Bone marrow (tissue), 2 donors: ENCODE results near the gene DLG2.

Experiments used
- DNase-seq, 2 donors: peaks; one replicate each; lab custom pipeline; 2025; lab: John Stamatoyannopoulos, UW

Gene DLG2

GRCh38 chr11:84775503-84775902 lies 851.6 kb downstream of the DLG2 start:
- DNase-seq, result no peak

GRCh38 chr11:84763931-84764330 lies 863.2 kb downstream of the DLG2 start:
- DNase-seq, result no peak

- DNase-seq, result no peak
Measured at GRCh38 chr11:84757711-84758110, 869.4 kb downstream of the DLG2 start.

- DNase-seq, result no peak
Measured at GRCh38 chr11:84751371-84751770, 875.8 kb downstream of the DLG2 start.

- no peak for DNase-seq
Measured at GRCh38 chr11:84747871-84748270, 879.3 kb downstream of the DLG2 start.

DNA sequence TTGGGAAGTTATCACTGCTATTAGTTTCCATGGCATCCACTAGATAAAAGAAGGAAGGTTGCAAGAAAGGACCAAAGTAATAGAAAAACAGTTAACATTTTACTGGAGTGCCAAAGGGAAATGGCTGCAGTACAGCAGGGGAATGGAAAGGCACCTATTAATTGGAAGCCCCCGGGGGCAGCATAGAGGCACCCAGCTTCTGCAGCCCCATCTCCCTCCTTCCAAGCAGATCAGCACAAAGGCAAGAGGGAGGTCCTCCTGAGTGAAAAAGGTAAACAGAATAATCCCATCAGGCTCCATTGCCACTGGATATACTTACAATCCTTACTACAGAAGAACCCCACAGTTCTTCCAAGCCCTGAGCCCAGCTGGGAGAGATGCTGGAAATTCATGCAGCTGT lies 887.1 kb downstream of the DLG2 start:
- no peak for DNase-seq

GRCh38 chr11:84724256-84724655 lies 902.9 kb downstream of the DLG2 start:
- no peak for DNase-seq

- no peak for DNase-seq
Measured at GRCh38 chr11:84722583-84723108, 904.5 kb downstream of the DLG2 start.

DNA sequence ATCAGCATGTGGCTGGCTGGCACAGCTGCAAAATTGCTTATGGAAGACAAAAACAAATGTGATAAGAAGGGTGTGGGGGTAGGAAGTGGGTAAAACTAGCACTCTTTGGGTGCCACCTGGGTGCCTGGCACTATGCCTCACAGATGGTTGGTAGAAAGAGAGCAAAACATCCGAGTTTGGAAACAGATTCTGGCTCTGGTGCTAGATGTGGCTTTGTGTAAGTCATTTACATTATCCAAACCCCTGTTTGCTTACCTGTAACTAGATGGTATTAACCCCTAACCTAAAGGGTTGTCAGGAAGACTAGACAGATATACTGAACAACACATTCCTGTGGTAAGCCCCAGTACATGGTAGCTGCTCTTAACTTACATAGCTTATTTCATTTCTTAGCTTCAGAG lies 905.6 kb downstream of the DLG2 start:
- no peak for DNase-seq

- peak in 1 of 2 donors; percentile 44 for DNase-seq
Measured at GRCh38 chr11:84720706-84721402, 906.3 kb downstream of the DLG2 start.

GRCh38 chr11:84719935-84720577 lies 907.1 kb downstream of the DLG2 start:
- DNase-seq, result no peak

DNA sequence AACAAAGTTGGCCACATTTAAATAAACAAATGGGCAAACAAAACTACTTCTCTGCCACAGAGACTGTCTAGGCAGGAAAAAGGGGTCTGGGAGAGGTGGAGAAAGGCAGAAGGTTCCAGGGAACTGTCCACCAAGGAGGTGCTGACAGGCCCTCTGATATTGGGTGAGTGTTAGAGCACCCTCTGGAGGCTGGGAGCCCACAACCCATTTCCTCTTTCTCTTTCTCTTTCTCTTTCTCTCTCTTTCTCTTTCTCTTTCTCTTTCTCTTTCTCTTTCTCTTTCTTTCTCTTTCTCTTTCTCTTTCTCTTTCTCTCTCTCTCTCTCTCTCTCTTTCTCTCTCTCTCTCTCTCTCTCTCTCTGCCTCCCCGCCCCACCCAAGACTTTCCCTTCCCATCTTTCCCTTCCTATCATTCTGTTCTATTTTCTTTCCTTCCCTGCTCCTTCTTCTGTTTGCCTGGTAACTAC lies 912.8 kb downstream of the DLG2 start:
- peak in 1 of 2 donors; percentile 43 for DNase-seq

DNA sequence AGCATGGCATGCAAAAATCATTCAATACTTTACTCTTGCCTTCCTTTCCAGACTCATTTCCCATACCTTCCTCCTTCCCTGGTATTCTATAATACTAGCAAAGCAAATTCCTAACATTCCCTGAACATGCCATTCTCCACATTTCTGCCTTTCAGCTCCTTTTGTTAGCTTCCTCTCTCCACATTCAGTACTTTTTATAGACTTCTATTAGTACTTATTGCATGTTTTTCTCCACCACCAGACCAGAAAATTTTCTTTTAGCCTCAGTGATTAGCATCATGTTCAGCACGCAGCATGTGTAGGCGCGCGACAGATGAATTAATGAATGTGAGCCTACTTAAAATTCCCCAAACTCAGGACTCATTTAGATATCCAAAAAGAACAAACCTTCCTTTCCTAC lies 935.3 kb downstream of the DLG2 start:
- DNase-seq, result no peak

DNA sequence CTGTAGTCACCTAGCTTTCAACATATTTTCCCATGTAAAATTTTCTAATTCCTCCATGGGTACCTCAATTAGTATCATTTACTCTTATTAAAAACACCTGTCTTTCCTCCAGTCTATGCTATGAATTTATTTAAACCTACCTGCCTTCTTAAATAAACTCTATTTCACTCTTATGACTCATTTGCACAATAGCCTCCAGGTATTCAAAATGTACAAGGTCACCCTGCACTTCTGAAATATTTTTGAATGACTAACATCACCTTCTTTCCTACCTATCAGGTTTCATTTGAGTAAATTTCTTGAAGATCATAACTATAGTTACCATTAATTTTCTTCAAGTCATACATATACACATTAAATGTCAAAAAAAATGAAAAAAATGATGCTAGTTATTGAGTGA lies 939.7 kb downstream of the DLG2 start:
- no peak for DNase-seq

GRCh38 chr11:84686716-84687115 lies 940.4 kb downstream of the DLG2 start:
- no peak for DNase-seq

- no peak for DNase-seq
Measured at GRCh38 chr11:84685976-84686375, 941.2 kb downstream of the DLG2 start.

DNA sequence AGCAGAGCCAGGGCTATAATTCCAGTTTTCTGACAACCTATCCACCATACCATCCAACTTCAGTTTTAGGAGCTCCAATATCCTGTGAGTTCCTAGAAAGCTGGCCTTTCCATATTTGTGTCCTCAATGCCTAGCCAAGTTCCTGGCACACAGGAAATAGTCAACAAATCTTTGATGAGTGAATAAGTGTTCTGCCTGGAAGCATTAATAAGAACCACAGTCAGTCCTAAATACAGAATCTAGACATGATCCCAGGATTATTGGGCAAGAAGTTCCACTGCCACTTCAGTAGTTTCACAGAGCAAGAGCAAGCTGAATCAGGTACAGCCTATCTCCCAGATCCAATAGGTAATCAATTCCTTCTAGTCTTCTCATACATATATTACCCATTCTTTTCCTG lies 942.0 kb downstream of the DLG2 start:
- no peak for DNase-seq

DNA sequence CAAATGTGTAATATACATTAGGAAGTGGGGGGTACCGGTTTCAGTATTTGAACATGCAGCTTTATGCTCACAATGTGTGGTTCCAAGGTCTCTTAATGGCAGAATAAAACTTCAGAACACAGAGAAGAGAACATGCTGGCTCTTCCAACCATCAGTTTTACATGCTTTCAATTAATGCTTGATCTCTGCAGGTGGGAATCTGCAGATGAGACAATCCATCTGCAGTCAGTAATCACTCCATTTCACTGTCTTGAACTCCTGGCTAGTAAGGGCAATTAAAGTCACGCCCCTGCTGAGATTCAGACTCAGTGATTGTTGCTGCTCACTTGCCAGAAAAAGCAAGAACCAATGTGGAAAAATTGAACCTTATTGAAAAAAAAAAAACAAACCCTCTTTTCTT lies 945.7 kb downstream of the DLG2 start:
- no peak for DNase-seq

GRCh38 chr11:84675396-84676025 lies 951.6 kb downstream of the DLG2 start:
- no peak for DNase-seq

DNA sequence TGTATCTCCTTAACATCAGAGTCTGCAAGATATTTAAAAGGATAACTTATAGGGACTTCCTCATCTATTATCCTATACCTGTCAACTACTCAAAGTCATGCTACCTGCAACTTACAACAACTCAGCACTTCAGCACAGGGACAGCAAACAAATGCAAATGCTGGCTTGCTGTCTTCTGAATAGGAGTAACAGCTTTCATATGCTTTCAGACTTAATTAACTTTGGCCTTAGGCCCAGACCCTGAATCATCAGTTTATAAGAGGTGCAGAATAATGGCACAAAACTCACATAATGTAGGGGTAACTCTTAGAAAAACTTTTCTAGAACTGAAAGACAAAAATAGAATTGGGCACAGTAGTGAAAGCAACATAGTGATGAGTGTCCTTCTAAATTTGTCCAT lies 953.4 kb downstream of the DLG2 start:
- DNase-seq, result no peak

DNA sequence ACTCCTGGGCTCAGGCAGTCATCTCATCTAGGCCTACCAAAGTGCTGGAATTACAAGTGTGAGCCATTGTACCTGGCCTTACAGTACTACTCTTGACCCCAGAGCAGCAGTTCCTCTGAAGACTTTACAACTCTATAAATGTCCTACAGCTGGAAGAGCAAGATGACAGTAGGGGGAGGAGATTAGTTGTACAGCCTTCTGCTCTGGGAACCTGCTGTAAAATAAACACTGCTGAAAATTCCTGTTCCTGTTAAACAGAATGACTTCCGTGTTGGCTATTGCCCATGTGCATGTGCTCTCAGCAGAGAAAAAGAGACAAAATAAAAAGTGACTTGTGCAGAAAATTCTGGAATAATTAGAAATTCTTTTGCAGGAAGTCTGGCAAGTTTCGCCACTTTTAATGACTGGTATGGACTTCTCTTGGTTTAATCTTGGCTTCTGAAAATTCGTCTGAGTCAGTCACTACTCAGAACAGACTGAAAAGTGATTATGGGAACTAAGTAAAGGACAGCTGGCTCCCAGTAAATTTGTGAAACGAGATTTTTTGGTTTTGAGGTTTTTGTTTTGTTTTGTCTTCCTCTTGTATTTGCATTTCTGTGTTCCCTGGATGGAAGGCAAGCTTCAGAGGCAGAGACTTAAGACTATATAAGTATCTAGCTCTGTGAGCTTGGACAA lies 955.7 kb downstream of the DLG2 start:
- no peak for DNase-seq

DNA sequence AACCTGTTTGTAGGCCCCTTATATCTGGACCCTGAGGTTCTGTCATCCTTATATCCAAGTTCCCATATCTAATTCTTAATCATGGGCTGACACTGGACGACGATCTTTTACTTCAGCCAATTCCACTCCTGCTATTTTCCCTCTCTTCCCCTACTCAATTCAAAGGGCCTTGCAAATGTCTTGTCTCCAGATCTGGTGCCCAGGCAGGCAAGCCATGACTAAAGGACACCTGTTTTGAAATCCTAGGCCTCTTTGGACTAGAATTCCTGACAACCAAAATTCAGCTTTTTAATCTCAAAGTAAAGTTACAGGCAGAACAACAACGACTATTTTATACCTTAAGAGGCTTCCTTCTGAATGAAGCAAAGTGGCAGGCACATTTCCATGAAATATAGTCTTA lies 963.4 kb downstream of the DLG2 start:
- DNase-seq, result no peak
